Gastroesophageal sphincter (tissue), 3 donors: ENCODE measurements around the gene TFAP2E.

ENCODE experiments used
- CTCF ChIP-seq, 4 experiments: fragments of 200-600 bp in 2 of 4; fragments of 450-650 bp in 2 of 4; sonication (generic) in 1 of 4; IDR thresholded peaks; one replicate each; pipeline ENCODE4 v1.5.1; 2017 to 2019; ENCODE audit warnings: antibody characterized with exemption in 4 of 4, mild to moderate bottlenecking in 2 of 4, moderate library complexity in 2 of 4
- POLR2AphosphoS5 ChIP-seq: sonication (generic); formaldehyde crosslinking; IDR thresholded peaks from one replicate; pipeline ENCODE4 v1.6.1; 2017; ENCODE audit warnings: antibody characterized with exemption

DNA sequence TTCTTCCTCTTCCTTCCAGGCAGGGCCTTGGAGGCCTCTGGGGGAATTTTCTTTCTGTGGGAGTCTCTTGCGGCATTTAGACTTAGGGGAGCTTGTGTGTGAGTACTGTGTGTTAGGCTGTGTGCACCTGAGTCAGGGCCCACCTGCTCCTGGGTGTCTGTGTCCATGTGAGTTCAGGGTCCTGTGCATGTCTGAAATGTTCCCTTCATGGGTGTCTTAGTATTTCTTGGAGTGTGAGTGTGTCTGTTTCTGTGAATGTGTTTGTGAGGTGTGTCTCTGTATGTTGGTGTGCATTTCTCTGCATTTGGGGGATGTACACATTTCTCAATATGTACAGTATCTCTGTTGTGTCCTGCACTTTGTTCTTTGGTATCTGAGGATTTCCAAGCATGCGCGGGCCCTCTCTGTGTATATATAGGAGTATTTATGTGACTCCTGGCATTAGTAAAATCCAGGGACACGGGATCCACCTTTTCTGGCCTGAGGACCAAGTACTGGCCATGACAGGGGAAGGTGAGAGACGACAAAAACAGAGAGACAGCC is 2.4 kb downstream of the TFAP2E start:
- TF ChIP-seq CTCF (IDR thresholded peaks at IDR 0.05) (no peak), POLR2AphosphoS5 (no peak)
